Measurements from ENCODE around the gene AGR2.
"Not testable (repeated sequence)": the region's sequence is repeated elsewhere in the genome, so short reads cannot be mapped to it uniquely, and the experiment has no call there.

Gene AGR2

DNA sequence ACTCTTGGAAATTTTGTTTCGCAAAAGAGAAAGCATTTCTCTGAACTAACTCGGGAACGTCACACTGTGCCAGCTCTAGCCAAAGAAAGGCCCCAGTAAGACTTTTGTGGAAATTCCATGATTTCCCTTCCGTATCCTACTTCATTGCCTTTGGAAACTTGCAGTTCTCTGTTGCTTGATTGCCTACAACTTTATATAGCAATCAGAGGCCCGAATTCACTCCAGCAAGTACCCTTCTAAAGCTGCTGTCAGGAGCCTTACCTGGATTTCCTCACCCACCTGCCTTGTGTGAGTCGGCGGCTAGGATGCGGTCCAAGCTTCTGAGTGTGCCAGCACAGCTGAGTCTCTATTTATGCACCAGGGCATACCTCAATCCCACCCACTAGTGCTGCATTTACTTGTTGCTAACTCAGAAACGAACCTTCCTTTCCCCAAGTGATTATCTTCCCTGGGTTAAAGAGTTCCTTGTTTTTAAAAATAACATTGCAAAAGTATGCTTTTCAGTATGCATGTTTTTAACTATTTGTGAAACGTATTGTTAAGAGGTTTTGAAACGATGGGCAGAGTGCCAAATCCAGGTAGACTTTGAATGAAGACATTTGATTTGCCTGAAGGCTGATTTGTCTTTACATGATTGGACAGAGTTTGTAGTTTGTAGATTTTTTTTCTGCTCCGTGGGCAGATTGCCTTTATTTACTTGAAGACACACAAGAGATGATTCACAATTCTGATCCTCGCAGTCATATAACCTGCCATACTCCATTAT is at the start of gene AGR2:
Gene AGR2, minus strand, starts transcription at position 326 of the 766 bp plus-strand sequence. CDS start 3,203 bp downstream, outside the sequence.
- DNase-seq, result no peak

DNA sequence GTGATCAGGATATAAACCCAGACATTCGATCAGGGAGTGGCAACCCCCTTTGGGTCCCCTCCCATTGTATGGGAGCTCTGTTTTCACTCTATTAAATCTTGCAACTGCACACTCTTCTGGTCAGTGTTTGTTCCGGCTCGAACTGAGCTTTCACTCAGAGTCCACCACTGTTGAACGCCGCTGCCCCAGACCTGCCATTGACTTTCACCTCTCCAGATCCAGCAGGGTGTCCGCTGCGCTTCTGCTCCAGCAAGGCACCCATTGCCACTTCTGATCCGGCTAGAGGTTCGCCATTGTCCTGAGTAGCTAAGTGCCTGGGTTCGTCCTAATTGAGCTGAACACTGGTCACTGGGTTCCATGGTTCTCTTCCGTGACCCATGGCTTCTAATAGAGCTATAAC is 48.4 kb upstream of the AGR2 start:
- DNase-seq, result not testable (repeated sequence)

- no peak for DNase-seq
These were observed 47.0 kb upstream of the AGR2 start for GRCh38 chr7:16851829-16852228.

GRCh38 chr7:16850614-16851466 is 46.0 kb upstream of the AGR2 start:
- DNase-seq, result no peak

DNA sequence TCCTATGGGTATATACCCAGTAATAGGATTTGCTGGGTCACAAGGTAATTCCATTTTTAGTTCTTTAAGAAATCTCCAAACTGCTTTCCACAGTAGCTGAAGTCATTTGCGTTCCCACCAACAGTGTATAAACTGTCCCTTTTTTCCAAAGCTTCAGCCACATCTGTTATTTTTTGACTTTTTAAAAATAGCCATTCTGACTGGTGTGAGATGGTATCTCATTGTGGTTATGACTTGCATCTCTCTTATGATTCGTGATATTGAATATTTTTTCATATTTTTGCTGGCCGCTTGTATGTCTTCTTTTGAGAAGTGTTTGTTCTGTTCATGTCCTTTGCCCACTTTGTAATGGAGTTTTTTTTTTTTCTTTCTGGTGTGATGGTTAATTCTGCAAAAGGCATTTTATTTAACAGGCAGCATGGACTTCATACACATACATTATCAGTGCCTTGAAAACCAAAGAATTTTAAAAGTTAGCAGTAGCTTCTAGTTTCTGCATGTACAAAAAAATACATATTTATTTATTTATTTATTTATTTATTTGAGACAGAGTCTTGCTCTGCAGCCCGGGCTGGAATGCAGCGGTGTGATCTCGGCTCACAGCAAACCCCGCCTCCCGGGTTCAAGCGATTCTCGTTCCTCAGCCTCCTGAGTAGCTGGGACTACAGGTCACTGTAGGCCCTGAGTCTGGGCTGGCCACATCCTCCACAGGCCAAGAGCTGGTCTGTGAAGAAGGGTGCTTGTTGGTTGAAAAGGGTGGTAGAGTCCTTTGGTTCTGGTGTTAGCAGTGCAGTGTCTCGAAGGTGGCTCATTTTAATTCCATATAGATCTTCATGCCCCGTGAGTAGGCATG is 44.7 kb upstream of the AGR2 start:
- DNase-seq, result no peak

DNA sequence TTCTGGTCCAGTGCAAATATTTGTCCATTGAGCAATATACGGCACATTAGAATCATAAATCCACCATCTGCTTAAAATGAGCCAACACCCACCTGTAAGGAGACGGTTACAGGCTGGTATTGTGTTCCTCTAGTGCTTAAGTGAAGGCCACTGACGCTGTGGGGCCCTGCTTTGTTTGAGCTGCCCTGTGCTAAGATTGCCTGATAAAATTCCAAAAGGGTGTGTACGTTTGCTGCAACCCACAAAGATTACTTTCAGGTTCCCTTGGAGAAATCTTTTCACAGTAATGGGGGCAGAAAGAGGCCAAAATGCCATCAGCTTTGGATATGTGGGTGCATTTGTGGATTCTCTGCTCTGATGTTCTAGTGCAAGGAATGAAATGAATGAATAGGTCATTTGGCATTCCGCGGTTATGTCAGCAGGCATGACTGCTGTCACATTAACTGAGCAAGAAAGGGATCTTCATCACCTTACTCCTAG is 42.6 kb upstream of the AGR2 start:
- DNase-seq, result no peak

DNA sequence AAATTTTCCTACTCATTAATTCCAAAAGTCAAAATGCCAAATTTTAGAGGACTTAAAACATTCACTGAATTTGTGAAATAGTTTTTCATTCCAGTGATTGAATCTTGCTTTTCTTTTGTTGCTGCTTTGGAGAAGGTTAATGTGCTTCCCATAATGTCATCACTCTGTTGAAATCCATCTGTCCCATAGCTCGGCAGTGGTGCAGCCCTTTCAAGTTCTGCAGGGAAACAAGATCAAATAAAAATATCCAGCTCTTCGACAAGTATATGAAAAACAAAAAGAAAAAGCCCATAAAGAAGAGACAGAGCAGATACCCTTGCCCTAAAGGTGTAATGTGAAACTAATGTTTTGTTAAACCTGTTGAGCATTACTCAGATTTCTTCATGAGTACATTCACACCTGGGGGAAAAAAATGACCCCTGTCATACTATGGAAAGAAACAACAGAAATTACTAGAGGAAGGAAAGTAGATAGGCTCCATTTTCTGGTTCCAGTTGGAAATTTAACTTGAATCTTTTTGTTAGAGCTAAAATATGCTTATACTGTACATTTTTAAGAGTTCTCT is 41.9 kb upstream of the AGR2 start:
- DNase-seq, result no peak

DNA sequence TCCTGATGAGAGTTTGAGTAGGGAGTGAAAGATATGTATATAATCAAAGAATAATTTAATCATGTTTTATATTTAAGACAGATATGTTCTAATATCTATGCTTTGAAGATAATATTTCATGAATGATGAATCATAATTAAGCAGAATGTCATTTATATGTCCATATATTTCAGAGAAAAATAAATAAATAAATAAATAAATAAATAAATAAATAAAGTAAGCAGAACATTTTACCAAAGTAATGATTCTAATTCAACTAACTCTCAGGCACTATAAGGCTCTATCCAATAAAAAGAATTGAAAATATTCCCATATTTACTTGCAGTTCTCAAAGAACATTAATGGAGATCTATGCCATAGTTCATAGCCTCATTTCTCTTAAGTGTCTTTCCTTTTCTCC is 40.9 kb upstream of the AGR2 start:
- DNase-seq, result no peak

DNA sequence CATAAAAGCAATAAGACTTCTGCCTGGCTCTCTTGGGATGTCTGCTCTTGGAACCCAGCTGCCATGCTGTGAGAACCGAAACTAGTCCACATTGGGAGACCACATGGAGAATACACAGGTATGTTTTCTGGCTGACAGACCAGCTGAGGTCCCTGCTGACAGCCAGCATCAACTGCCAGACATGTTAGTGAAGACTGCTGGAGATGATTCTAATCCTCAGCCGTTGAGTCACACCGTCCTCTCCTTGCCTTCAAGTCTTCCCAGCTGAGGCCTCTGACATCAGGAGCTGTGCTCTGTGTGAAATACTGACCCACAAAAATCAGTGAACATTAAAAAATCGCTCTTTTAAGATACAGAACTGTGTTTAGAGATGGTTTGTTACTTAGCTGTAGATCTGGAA is 36.9 kb upstream of the AGR2 start:
- no peak for DNase-seq

- no peak for DNase-seq
These were observed 35.3 kb upstream of the AGR2 start for GRCh38 chr7:16840094-16840493.

GRCh38 chr7:16839646-16840045 is 34.8 kb upstream of the AGR2 start:
- no peak for DNase-seq

DNA sequence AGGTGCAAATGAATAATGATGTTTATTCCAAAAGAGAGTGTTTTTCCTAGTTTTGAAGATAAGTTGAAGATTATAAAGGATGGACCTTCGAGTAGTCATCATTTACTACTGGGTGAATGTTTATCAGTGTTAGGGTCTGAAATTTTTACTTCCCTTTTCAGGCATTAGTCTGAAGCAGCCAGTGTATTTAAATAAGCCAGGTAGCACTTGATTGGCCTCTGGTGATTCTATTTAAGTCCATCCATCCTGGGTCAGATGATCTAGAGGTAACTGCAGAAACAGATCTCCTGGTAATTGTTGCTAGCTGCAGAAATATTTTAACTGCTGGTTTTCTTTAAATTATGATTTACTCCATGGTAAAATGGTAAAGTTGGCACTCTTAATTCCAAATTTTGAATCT is 34.1 kb upstream of the AGR2 start:
- DNase-seq, result no peak

GRCh38 chr7:16838386-16838785 is 33.6 kb upstream of the AGR2 start:
- no peak for DNase-seq

- DNase-seq, result no peak
These were observed 31.7 kb upstream of the AGR2 start for GRCh38 chr7:16836481-16836880.

DNA sequence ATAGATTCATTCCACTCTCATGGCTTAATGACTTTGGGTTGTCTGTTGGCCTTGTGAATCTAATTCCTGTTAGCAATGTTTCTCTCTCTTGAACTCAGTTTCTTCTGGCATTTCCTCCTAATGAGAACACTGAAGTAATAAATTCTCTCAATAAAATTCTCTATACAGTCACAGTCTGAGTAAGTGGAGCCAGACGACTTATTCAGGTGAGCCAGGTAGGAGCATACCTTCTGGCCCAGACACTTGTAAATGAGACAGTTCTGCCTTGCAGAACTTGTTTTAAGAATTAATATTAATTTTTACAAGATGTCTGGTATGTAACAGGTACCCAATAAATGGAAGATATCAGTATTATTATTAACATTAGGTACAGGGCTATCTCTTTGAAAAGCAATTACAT is 28.6 kb upstream of the AGR2 start:
- no peak for DNase-seq

DNA sequence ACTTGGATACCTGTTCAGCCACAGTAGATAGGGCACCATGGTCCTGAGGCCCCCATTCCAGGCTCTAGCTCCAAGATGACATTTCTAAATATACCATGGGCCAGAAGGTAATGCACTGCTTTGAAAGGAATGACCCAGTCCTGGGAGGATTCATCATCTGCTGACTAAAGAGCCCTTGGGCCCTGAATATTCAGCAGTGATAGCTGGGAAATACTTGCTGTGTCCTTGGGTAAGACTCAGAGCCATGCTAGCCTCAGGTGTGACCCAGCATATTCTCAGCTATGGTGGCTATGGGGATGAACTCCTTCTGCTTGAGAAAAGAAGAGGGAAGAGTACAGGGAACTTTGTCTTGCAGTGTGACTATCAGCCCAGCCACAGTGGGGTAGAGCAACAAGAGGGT is 21.3 kb upstream of the AGR2 start:
- no peak for DNase-seq

- DNase-seq, result no peak
These were observed 17.2 kb upstream of the AGR2 start for GRCh38 chr7:16822029-16822428.

GRCh38 chr7:16818732-16819131 is 13.9 kb upstream of the AGR2 start:
- DNase-seq, result no peak

DNA sequence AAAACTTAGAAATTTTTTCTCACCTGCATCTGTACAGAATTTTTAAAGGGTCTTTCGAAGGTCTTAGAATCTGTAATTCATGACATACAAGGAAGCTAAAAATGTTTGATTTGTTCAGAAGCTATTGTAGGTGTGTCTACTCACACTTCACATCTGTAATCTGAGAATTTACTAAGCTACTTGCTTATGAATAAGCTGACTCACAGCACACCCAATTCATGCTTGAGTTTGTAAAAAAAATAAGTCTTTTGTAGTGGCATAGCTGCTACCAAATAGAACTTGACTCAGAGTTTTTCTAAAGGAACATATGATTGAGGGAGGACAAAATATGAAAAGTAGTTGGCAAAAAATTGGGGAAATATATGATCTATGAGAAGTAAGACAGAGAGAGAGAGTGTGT is 12.7 kb upstream of the AGR2 start:
- DNase-seq, result no peak

DNA sequence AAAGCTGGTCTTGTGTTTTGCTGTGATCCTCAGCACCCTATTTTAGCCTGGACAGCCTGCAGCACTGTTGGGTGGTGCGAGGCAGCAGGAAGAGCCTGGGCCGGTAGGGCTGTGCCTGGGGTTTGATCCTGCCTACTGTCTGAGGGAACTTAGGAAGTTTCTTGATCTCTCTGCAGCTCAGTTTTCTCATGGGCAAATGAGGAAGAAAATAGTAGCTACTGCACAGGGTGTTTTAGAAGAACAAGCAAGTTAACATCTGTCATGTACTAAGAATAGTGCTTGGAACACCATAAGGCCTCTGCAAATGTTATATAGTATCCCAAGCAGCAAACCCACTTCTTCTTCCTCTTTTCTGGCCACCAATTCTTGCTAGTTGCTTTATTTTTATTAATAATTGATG is 12.0 kb upstream of the AGR2 start:
- no peak for DNase-seq

DNA sequence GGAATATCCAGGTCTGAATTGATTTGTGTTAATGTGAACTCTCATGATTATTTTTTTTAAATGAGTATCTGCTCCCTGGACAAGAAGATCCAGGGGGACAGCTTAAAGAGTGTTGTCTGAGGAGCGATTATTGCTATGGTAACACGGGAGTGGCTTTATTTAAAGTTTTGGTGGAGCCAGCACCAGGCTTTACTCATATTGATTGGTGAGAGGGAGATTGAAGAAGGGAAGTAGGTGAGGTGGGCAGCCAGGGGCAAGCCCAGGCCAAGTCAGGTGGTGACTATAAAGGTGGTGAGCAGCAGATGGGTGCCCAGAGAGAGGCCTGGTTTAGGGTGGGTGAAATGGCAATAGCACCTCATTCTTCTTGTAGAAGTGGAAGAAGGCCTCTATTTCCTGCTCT is 10.2 kb upstream of the AGR2 start:
- no peak for DNase-seq

DNA sequence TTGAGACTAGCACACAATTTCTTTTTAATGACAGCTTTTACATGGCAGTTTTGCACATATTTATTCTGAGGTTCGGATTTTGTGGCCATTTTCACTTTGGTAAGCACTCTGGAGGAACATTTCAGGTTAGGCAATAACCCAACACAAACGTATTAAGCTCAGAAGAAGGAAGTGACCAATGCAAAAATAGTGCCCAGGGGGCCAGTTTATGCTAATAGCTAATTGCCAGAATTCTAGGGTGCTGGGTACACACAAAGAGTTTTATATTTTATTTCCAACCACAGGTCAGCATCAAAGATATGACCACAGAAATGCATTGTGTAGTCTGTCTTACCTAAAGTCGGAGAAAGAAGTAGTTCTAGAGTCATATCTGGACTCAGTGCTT is 8.4 kb upstream of the AGR2 start:
- no peak for DNase-seq

All from activated CD8-positive, alpha-beta memory T cell treated with anti-CD3 and anti-CD28 coated beads, Interleukin-2, amount 50 U/mL, for 48 hours (primary cell).